ENCODE results near the gene PRKACB.
A peak's percentile ranks its signal among the peaks of the same experiment; 100 is the strongest.
"Not testable (repeated sequence)": the region's sequence is repeated elsewhere in the genome, so short reads cannot be mapped to it uniquely, and the experiment has no call there.

Gene PRKACB

DNA sequence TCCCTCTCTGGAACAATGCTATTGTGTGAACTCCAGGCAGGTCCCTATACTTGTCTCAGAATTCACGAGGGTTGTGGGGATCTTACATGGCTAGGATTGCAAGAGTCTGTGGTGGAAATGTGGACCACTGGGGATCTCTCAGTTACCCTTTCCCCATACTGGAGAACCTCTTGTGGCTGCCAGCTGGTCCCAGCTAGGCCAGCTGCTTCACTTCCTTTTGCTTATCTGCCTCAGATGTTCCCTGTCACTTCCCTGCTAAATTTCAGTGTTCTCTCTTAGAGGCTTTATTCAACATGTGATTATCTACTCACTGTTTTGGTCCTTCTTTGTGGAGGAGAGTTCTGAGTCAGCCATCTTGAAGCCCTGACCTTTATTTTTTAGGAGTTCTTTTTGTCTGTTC is 81.6 kb downstream of the PRKACB start:
- Histone ChIP-seq H3K79me2 (ENCODE audit: insufficient read depth, low read length) (peaks cover 16% of the 10 kb centered on the region), H3K9ac (ENCODE audit: low read depth, low read length) (no peak overlapping the region), H3K27ac (ENCODE audit: low read length) (no peak overlapping the region), H2AFZ (ENCODE audit: low read depth, low read length) (no peak overlapping the region), H3K36me3 (ENCODE audit: insufficient read depth, low read length) (peaks cover 58% of the 10 kb centered on the region), H3K4me3 (ENCODE audit: low read depth in 1 of 2, low read length in 2 of 2) (no peak overlapping the region), H4K20me1 (ENCODE audit: insufficient read depth, low read length) (no peaks in the 10 kb centered on the region), H3K27me3 (ENCODE audit: insufficient read depth, low read length, poor library complexity) (no peaks in the 10 kb centered on the region), H3K4me1 (ENCODE audit: insufficient read depth, low read length) (no peaks in the 10 kb centered on the region; the same call in 1 of the 2 replicates), H3K9me3 (ENCODE audit: insufficient read depth, low read length, severe bottlenecking) (peaks cover 3% of the 10 kb centered on the region), H3K4me2 (ENCODE audit: insufficient read depth, low read length) (no peak overlapping the region)
- TF ChIP-seq EZH2 (IDR thresholded peaks at IDR 0.05; ENCODE audit: borderline replicate concordance, low read depth, low read length, severe bottlenecking): no peak
- TF ChIP-seq, protein P1, sequence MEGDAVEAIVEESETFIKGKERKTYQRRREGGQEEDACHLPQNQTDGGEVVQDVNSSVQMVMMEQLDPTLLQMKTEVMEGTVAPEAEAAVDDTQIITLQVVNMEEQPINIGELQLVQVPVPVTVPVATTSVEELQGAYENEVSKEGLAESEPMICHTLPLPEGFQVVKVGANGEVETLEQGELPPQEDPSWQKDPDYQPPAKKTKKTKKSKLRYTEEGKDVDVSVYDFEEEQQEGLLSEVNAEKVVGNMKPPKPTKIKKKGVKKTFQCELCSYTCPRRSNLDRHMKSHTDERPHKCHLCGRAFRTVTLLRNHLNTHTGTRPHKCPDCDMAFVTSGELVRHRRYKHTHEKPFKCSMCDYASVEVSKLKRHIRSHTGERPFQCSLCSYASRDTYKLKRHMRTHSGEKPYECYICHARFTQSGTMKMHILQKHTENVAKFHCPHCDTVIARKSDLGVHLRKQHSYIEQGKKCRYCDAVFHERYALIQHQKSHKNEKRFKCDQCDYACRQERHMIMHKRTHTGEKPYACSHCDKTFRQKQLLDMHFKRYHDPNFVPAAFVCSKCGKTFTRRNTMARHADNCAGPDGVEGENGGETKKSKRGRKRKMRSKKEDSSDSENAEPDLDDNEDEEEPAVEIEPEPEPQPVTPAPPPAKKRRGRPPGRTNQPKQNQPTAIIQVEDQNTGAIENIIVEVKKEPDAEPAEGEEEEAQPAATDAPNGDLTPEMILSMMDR (IDR thresholded peaks at IDR 0.05; ENCODE audit: borderline replicate concordance, extremely low read depth, low read length, poor library complexity, severe bottlenecking): no peak
- DNase-seq (no peak), ATAC-seq (ENCODE audit: insufficient read depth, low read depth) (peak; percentile 67)

DNA sequence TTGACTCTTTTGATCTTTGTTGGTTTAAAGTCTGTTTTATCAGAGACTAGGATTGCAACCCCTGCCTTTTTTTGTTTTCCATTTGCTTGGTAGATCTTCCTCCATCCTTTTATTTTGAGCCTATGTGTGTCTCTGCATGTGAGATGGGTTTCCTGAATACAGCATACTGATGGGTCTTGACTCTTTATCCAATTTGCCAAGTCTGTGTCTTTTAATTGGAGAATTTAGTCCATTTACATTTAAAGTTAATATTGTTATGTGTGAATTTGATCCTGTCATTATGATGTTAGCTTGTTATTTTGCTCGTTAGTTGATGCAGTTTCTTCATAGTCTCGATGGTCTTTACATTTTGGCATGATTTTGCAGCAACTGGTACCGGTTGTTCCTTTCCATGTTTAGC is 88.6 kb downstream of the PRKACB start:
- H3K9me3 ChIP-seq (ENCODE audit: insufficient read depth, low read length, severe bottlenecking); DNase-seq; ATAC-seq (ENCODE audit: insufficient read depth, low read depth); H3K4me3 ChIP-seq (ENCODE audit: low read depth in 1 of 2, low read length in 2 of 2); H3K27me3 ChIP-seq (ENCODE audit: insufficient read depth, low read length, poor library complexity); H3K4me1 ChIP-seq (ENCODE audit: insufficient read depth, low read length); H2AFZ ChIP-seq (ENCODE audit: low read depth, low read length); H3K4me2 ChIP-seq (ENCODE audit: insufficient read depth, low read length); H4K20me1 ChIP-seq (ENCODE audit: insufficient read depth, low read length); H3K79me2 ChIP-seq (ENCODE audit: insufficient read depth, low read length); H3K27ac ChIP-seq (ENCODE audit: low read length); H3K9ac ChIP-seq (ENCODE audit: low read depth, low read length): not testable (repeated sequence)
- peaks cover 40% of the 10 kb centered on the region for H3K36me3 ChIP-seq (ENCODE audit: insufficient read depth, low read length)

DNA sequence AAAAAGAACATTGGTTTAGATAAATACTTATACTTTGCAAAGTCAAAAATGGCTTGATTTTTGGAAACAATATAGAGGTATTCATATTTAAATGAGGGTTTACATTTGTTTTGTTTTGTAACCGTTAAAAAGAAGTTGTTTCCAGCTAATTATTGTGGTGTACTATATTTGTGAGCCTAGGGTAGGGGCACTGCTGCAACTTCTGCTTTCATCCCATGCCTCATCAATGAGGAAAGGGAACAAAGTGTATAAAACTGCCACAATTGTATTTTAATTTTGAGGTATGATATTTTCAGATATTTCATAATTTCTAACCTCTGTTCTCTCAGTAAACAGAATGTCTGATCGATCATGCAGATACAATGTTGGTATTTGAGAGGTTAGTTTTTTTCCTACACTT is 92.2 kb downstream of the PRKACB start:
- no peak overlapping the region for H3K4me2 ChIP-seq (ENCODE audit: insufficient read depth, low read length)
- peaks cover 54% of the 10 kb centered on the region for H3K36me3 ChIP-seq (ENCODE audit: insufficient read depth, low read length)
- H3K27ac ChIP-seq (ENCODE audit: low read length): no peak overlapping the region
- H3K4me3 ChIP-seq (ENCODE audit: low read depth in 1 of 2, low read length in 2 of 2): no peak overlapping the region
- H3K27me3 ChIP-seq (ENCODE audit: insufficient read depth, low read length, poor library complexity): no peaks in the 10 kb centered on the region
- H3K4me1 ChIP-seq (ENCODE audit: insufficient read depth, low read length): no peaks in the 10 kb centered on the region
- no peaks in the 10 kb centered on the region for H3K79me2 ChIP-seq (ENCODE audit: insufficient read depth, low read length)
- H3K9ac ChIP-seq (ENCODE audit: low read depth, low read length): no peak overlapping the region
- no peaks in the 10 kb centered on the region for H4K20me1 ChIP-seq (ENCODE audit: insufficient read depth, low read length)
- TF ChIP-seq EZH2 (IDR thresholded peaks at IDR 0.05; ENCODE audit: borderline replicate concordance, low read depth, low read length, severe bottlenecking): no peak
- TF ChIP-seq, protein P1 (IDR thresholded peaks at IDR 0.05; ENCODE audit: borderline replicate concordance, extremely low read depth, low read length, poor library complexity, severe bottlenecking): no peak
- H3K9me3 ChIP-seq (ENCODE audit: insufficient read depth, low read length, severe bottlenecking): no peaks in the 10 kb centered on the region
- no peak overlapping the region for H2AFZ ChIP-seq (ENCODE audit: low read depth, low read length)
- DNase-seq (no peak), ATAC-seq (ENCODE audit: insufficient read depth, low read depth) (no peak)

DNA sequence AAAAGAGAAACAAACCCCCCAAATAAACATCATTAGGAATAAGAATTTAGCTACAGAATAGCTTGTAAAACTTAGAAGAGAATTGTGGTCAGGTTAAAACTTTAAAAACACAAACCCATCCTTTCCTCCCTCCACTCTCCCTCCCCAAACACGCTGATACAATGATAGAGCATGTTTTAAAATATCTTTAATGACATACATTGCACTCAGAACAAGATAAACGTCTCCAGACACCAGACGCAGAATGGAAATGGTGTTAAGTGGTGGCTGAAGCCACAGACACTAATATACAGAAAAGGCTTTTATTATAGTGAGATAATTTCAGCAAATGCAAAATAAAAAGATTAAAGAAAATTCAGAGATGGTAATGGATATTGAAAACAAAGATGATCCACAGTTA is 98.6 kb downstream of the PRKACB start:
- no peak overlapping the region for H3K4me2 ChIP-seq (ENCODE audit: insufficient read depth, low read length)
- no peaks in the 10 kb centered on the region for H3K4me1 ChIP-seq (ENCODE audit: insufficient read depth, low read length)
- DNase-seq: no peak
- H3K27me3 ChIP-seq (ENCODE audit: insufficient read depth, low read length, poor library complexity): no peaks in the 10 kb centered on the region
- H3K79me2 ChIP-seq (ENCODE audit: insufficient read depth, low read length): no peaks in the 10 kb centered on the region
- no peaks in the 10 kb centered on the region for H4K20me1 ChIP-seq (ENCODE audit: insufficient read depth, low read length)
- no peak overlapping the region for H3K27ac ChIP-seq (ENCODE audit: low read length)
- TF ChIP-seq EZH2 (IDR thresholded peaks at IDR 0.05; ENCODE audit: borderline replicate concordance, low read depth, low read length, severe bottlenecking): no peak
- TF ChIP-seq, protein P1 (IDR thresholded peaks at IDR 0.05; ENCODE audit: borderline replicate concordance, extremely low read depth, low read length, poor library complexity, severe bottlenecking): no peak
- H3K36me3 ChIP-seq (ENCODE audit: insufficient read depth, low read length): peaks cover 25% of the 10 kb centered on the region
- no peak overlapping the region for H3K9ac ChIP-seq (ENCODE audit: low read depth, low read length)
- no peaks in the 10 kb centered on the region for H3K9me3 ChIP-seq (ENCODE audit: insufficient read depth, low read length, severe bottlenecking)
- no peak overlapping the region for H3K4me3 ChIP-seq (ENCODE audit: low read depth in 1 of 2, low read length in 2 of 2)
- H2AFZ ChIP-seq (ENCODE audit: low read depth, low read length): no peak overlapping the region
- no peak for ATAC-seq (ENCODE audit: insufficient read depth, low read depth)

All from DND-41 (cell line).